Measurements from ENCODE around the gene TMEFF2. TPM values are rescaled to one million over a fixed set of nuclear protein-coding genes. Genes with fewer than 3 reads are reported as not detected.

TMEFF2 gene
- total and polyA plus RNA-seq, 3 donors from 2014 or later = 2.2 to 3.0 (median 2.7) TPM

GRCh38 chr2:191945623-191946022, 249.1 kb downstream of the TMEFF2 start:
- intact Hi-C loops (cut with DNase I; ENCODE audit: low total_unique reads) = no loop called here
- H3K9me3 ChIP-seq = no peaks in the 10 kb centered on the region
- TF ChIP-seq, protein P1, sequence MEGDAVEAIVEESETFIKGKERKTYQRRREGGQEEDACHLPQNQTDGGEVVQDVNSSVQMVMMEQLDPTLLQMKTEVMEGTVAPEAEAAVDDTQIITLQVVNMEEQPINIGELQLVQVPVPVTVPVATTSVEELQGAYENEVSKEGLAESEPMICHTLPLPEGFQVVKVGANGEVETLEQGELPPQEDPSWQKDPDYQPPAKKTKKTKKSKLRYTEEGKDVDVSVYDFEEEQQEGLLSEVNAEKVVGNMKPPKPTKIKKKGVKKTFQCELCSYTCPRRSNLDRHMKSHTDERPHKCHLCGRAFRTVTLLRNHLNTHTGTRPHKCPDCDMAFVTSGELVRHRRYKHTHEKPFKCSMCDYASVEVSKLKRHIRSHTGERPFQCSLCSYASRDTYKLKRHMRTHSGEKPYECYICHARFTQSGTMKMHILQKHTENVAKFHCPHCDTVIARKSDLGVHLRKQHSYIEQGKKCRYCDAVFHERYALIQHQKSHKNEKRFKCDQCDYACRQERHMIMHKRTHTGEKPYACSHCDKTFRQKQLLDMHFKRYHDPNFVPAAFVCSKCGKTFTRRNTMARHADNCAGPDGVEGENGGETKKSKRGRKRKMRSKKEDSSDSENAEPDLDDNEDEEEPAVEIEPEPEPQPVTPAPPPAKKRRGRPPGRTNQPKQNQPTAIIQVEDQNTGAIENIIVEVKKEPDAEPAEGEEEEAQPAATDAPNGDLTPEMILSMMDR (IDR thresholded peaks at IDR 0.05) = no peak
- TF ChIP-seq POLR2A (IDR thresholded peaks at IDR 0.05) = no peak
- H3K36me3 ChIP-seq (ENCODE audit: low read depth, missing control alignments) = no peaks in the 10 kb centered on the region
- H3K4me1 ChIP-seq = peaks cover 3% of the 10 kb centered on the region
- no peak overlapping the region for H3K4me3 ChIP-seq
- H3K27ac ChIP-seq = no peak overlapping the region
- WGBS, 2 donors = 71 to 86% methylated on average over 1 of the region's 1 CpG
- DNase-seq = no peak
- H3K27me3 ChIP-seq = no peaks in the 10 kb centered on the region

GRCh38 chr2:191942739-191943103, 252.0 kb downstream of the TMEFF2 start:
- TF ChIP-seq, protein P1 (IDR thresholded peaks at IDR 0.05) = no peak
- no peak for TF ChIP-seq POLR2A (IDR thresholded peaks at IDR 0.05)
- no peak for DNase-seq
- H3K9me3 ChIP-seq = no peaks in the 10 kb centered on the region
- intact Hi-C loops (cut with DNase I; ENCODE audit: low total_unique reads) = no loop called here
- H3K4me1 ChIP-seq = peaks cover 3% of the 10 kb centered on the region
- no peak overlapping the region for H3K4me3 ChIP-seq
- no peaks in the 10 kb centered on the region for H3K27me3 ChIP-seq
- H3K36me3 ChIP-seq (ENCODE audit: low read depth, missing control alignments) = no peaks in the 10 kb centered on the region
- 78 to 81% methylated on average over 2 of the region's 2 CpGs for WGBS, 2 donors
- no peak overlapping the region for H3K27ac ChIP-seq

DNA sequence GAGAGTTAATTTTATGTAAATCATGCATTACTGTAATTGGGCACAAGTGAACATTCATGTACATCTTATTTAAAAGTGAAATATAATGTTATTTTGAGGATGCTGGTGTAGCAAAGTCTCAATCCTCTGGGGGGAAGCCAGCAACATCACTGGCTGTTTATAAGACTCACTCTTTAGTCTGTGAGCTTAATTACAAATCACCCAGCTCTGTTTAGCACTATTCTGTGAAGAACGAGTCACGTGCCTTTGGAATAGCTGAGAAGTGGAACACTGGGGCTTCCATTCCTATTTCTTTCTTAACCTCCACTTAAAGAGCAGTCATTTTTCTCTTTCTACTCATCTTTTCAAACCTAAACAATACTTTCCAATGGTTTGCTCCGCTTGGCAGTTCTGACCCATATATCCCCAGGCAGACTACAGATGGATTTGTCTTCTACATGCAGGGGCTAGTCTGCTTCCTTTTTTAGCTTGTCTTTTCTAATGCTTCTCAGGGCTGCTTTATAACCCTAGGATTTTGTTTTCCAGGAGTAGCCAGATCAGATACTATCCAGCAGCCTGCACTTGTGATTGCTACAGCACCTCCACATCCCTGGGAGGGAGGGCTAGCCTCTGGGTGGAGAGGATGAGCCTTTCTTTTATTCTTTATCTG, 252.5 kb downstream of the TMEFF2 start:
- 73 to 85% methylated on average over 3 of the region's 3 CpGs for WGBS, 2 donors
- Histone ChIP-seq H3K4me3 (no peak overlapping the region), H3K9me3 (no peaks in the 10 kb centered on the region), H3K27ac (no peak overlapping the region), H3K36me3 (ENCODE audit: low read depth, missing control alignments) (no peaks in the 10 kb centered on the region), H3K4me1 (peaks cover 3% of the 10 kb centered on the region), H3K27me3 (no peaks in the 10 kb centered on the region)
- intact Hi-C loops (cut with DNase I; ENCODE audit: low total_unique reads) = no loop called here
- no peak for DNase-seq
- TF ChIP-seq POLR2A (IDR thresholded peaks at IDR 0.05) = no peak
- TF ChIP-seq, protein P1 (IDR thresholded peaks at IDR 0.05) = no peak

DNA sequence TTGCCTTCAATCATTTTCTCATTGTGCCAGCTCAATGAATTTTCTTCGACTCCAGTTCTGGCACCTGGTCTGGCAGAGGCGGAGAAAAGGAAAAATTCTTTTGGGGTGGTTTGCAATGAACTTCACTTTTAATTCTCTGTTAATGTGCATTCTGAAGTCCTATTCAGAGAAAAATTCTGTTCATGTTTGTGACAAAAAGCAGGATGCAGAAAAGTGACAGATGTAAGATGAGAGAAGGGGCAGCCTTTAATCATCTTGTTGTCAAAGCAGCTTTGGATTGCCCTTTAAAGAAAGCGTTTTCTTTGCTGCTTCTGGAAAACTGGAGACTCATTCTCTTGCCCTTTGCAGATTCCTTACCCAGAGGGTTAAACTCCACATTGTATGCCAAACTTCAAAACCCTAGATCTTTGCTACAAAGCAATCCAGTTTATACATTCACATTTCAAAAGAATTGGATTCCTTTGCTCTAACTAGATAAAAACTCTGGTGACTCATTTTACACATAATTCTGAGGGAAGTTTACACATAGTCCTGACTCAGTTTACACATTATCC, 253.3 kb downstream of the TMEFF2 start:
- no peaks in the 10 kb centered on the region for H3K9me3 ChIP-seq
- 79 to 81% methylated on average over 3 of the region's 3 CpGs for WGBS, 2 donors
- intact Hi-C loops (cut with DNase I; ENCODE audit: low total_unique reads) = no loop called here
- no peak for DNase-seq
- no peaks in the 10 kb centered on the region for H3K27me3 ChIP-seq
- H3K4me3 ChIP-seq = no peak overlapping the region
- H3K36me3 ChIP-seq (ENCODE audit: low read depth, missing control alignments) = no peaks in the 10 kb centered on the region
- no peak for TF ChIP-seq POLR2A (IDR thresholded peaks at IDR 0.05)
- TF ChIP-seq, protein P1 (IDR thresholded peaks at IDR 0.05) = no peak
- no peak overlapping the region for H3K27ac ChIP-seq
- H3K4me1 ChIP-seq = peaks cover 3% of the 10 kb centered on the region

GRCh38 chr2:191938779-191939178, 256.0 kb downstream of the TMEFF2 start:
- TF ChIP-seq POLR2A (IDR thresholded peaks at IDR 0.05) = no peak
- TF ChIP-seq, protein P1 (IDR thresholded peaks at IDR 0.05) = no peak
- peaks cover 3% of the 10 kb centered on the region for H3K4me1 ChIP-seq
- H3K27me3 ChIP-seq = no peaks in the 10 kb centered on the region
- H3K36me3 ChIP-seq (ENCODE audit: low read depth, missing control alignments) = no peaks in the 10 kb centered on the region
- WGBS, 2 donors = 85 to 86% methylated on average over 1 of the region's 1 CpG
- H3K27ac ChIP-seq = no peak overlapping the region
- H3K4me3 ChIP-seq = no peak overlapping the region
- intact Hi-C loops (cut with DNase I; ENCODE audit: low total_unique reads) = no loop called here
- no peaks in the 10 kb centered on the region for H3K9me3 ChIP-seq
- DNase-seq = no peak
